Activated CD8-positive, alpha-beta memory T cell treated with anti-CD3 and anti-CD28 coated beads, Interleukin-2, amount 10 ng/mL, durations not matched to agents 7 days and 5 days (primary cell): Measurements from ENCODE around the gene FASN. TPM values are rescaled to one million over a fixed set of nuclear protein-coding genes. Genes with fewer than 3 reads are reported as not detected.

Experiments used
- total RNA-seq, 2 experiments: library from RNA; stranded (reverse); gene quantifications; one replicate each; pipeline ENCODE4 v1.2.3, GENCODE V29; 2021

Gene FASN
- total RNA-seq, 2 experiments from 2014 or later: 229 to 277 TPM

Other genes with a start within 250 kb of the FASN start
- gene P4HB, start 237.7 kb downstream of the FASN start, total RNA-seq: 100 to 1,000 TPM; 333 to 416 TPM
- gene ARHGDIA, start 226.9 kb downstream of the FASN start, total RNA-seq: 100 to 1,000 TPM; 693 to 725 TPM
- 100 to 1,000 TPM; 215 to 236 TPM for gene ALYREF, start 206.7 kb downstream of the FASN start, total RNA-seq
- gene ANAPC11, start 206.5 kb downstream of the FASN start, total RNA-seq: 100 to 1,000 TPM; 138 to 155 TPM
- under 1 TPM in 1 of 2 experiments, not detected in 1; 0.23 TPM for gene NPB, start 196.0 kb downstream of the FASN start, total RNA-seq
- gene PCYT2, start 186.8 kb downstream of the FASN start, total RNA-seq: 10 to 100 TPM; 48.5 TPM
- 10 to 100 TPM; 55.1 to 61.0 TPM for gene SIRT7, start 180.1 kb downstream of the FASN start, total RNA-seq
- gene MAFG, start 170.5 kb downstream of the FASN start, total RNA-seq: 10 to 100 TPM; 20.2 to 23.8 TPM
- 10 to 100 TPM; 27.7 to 61.7 TPM for gene PYCR1, start 160.9 kb downstream of the FASN start, total RNA-seq
- not detected for gene MYADML2, start 151.0 kb downstream of the FASN start, total RNA-seq
- under 1 TPM in 1 of 2 experiments, not detected in 1; 0.21 TPM for gene NOTUM, start 137.0 kb downstream of the FASN start, total RNA-seq
- 10 to 100 TPM; 29.5 to 31.4 TPM for gene ASPSCR1, start 120.6 kb downstream of the FASN start, total RNA-seq
- 10 to 100 TPM; 80.2 to 91.3 TPM for gene CENPX, start 75.4 kb downstream of the FASN start, total RNA-seq
- 10 to 100 TPM; 45.4 to 61.6 TPM for gene LRRC45, start 74.9 kb downstream of the FASN start, total RNA-seq
- gene RAC3, start 66.6 kb downstream of the FASN start, total RNA-seq: 1 to 10 TPM; 6.4 to 6.8 TPM
- 100 to 1,000 TPM; 120 to 124 TPM for gene DCXR, start 60.5 kb downstream of the FASN start, total RNA-seq
- 10 to 100 TPM; 20.9 to 23.0 TPM for gene RFNG, start 46.4 kb downstream of the FASN start, total RNA-seq
- gene GPS1, start 46.3 kb downstream of the FASN start, total RNA-seq: 100 to 1,000 TPM in 1 of 2 experiments, 10 to 100 TPM in 1; 92.4 to 106 TPM
- 100 to 1,000 TPM; 134 to 139 TPM for gene DUS1L, start 32.4 kb downstream of the FASN start, total RNA-seq
- gene CCDC57, start 114.6 kb upstream of the FASN start, total RNA-seq: 10 to 100 TPM; 70.2 to 73.9 TPM
- 100 to 1,000 TPM; 119 to 148 TPM for gene SLC16A3, start 130.8 kb upstream of the FASN start, total RNA-seq
- gene CSNK1D, start 175.5 kb upstream of the FASN start, total RNA-seq: 100 to 1,000 TPM; 120 to 139 TPM
- gene CD7, start 219.4 kb upstream of the FASN start, total RNA-seq: 100 to 1,000 TPM; 307 to 417 TPM
- 1 to 10 TPM in 1 of 2 experiments, under 1 TPM in 1; 0.68 to 2.7 TPM for gene SECTM1, start 235.5 kb upstream of the FASN start, total RNA-seq